WERI-Rb-1 (cell line): Measurements from ENCODE around the gene AKAP11.

Source experiments
- DNase-seq: peaks from one replicate; pipeline ENCODE4 v3.0.0-alpha.2; 2020
- H3K27ac ChIP-seq: fragments of 250-450 bp; sonication (Bioruptor Pico); 2 replicates; pipeline ENCODE4 v1.5.1; 2020; ENCODE audit warnings: mild to moderate bottlenecking, moderate library complexity
- H3K27me3 ChIP-seq: fragments of 250-450 bp; sonication (Bioruptor Pico); 2 replicates; pipeline ENCODE4 v1.5.1; 2021; ENCODE audit warnings: mild to moderate bottlenecking, low read depth, moderate library complexity; ENCODE audit not compliant: insufficient read depth, severe bottlenecking
- H3K36me3 ChIP-seq: fragments of 250-450 bp; sonication (Bioruptor Pico); 2 replicates; pipeline ENCODE4 v1.5.1; 2020; ENCODE audit warnings: mild to moderate bottlenecking, moderate library complexity
- H3K4me3 ChIP-seq: 2 replicates; pipeline ENCODE4 v1.5.1; 2011; ENCODE audit warnings: low read depth, mild to moderate bottlenecking, control low read depth, low read length
- H3K9me3 ChIP-seq: fragments of 250-450 bp; sonication (Bioruptor Pico); 2 replicates; pipeline ENCODE4 v1.5.1; 2021; ENCODE audit warnings: mild to moderate bottlenecking, moderate library complexity; ENCODE audit not compliant: severe bottlenecking
- TF ChIP-seq, protein P1 (sequence below): IDR thresholded peaks from 2 replicates; pipeline ENCODE4 v1.5.1; 2011; ENCODE audit warnings: low read depth, mild to moderate bottlenecking, control low read depth, inconsistent platforms, low read length

The AKAP11 gene

DNA sequence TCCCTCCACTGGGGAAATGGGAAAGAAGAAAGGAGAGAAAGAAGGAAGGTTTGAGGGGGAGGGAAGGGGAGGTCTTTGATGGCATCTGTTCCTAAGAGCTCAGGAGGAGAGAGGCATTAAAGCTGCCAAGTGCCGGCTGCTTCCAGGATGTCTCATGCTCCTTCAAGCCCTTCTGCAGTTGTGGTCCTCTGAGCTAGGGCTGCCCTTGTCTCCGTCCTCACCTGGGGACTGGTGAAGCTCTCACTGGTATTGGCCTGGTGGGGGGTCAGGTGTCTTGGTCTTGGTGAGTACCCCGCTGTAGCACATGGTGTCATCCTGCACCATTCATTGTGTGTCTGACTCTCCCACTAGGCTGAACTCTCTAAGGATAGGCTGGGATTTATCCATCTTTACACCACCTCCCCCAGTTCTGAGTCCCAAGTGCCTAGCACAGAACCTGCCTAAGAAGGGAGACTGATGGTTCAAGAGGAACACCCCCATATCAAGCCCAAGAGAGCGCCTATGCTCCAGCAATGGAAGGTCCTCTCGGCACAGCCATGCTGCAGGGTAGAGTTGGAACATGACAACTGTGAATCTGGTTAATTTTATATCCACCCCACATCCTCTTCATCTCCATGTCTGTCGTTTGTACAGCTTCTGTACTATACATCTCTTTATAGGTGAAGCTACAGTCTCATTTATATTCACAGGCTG, 83.7 kb downstream of the AKAP11 start:
- H3K27me3 ChIP-seq = no peaks in the 10 kb centered on the region
- H3K4me3 ChIP-seq = no peak overlapping the region
- H3K36me3 ChIP-seq = no peaks in the 10 kb centered on the region
- H3K27ac ChIP-seq = no peak overlapping the region
- H3K9me3 ChIP-seq = no peaks in the 10 kb centered on the region
- TF ChIP-seq, protein P1, sequence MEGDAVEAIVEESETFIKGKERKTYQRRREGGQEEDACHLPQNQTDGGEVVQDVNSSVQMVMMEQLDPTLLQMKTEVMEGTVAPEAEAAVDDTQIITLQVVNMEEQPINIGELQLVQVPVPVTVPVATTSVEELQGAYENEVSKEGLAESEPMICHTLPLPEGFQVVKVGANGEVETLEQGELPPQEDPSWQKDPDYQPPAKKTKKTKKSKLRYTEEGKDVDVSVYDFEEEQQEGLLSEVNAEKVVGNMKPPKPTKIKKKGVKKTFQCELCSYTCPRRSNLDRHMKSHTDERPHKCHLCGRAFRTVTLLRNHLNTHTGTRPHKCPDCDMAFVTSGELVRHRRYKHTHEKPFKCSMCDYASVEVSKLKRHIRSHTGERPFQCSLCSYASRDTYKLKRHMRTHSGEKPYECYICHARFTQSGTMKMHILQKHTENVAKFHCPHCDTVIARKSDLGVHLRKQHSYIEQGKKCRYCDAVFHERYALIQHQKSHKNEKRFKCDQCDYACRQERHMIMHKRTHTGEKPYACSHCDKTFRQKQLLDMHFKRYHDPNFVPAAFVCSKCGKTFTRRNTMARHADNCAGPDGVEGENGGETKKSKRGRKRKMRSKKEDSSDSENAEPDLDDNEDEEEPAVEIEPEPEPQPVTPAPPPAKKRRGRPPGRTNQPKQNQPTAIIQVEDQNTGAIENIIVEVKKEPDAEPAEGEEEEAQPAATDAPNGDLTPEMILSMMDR = no peak
- DNase-seq = no peak

DNA sequence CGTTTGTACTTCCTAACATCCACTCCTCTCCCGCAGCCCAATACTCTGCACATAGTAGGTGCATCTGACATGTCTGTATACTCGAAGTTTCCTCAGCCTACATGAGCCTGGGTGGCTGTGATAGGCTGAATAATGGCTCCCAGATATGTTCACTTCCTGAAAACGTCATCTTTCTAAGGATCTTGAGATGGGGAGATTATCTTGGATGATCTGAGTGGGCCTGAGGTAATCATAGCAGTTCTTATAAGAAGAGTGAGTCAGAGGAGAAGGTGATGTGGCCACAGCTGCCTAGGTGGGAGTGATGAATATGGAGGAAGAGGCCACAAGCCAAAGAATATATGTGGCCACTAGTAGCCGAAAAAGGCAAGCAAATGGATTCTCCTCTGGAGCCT, 84.2 kb downstream of the AKAP11 start:
- Histone ChIP-seq H3K27me3 (no peaks in the 10 kb centered on the region), H3K4me3 (no peak overlapping the region), H3K36me3 (no peaks in the 10 kb centered on the region), H3K9me3 (no peaks in the 10 kb centered on the region), H3K27ac (no peak overlapping the region)
- DNase-seq = no peak
- TF ChIP-seq, protein P1 = no peak

DNA sequence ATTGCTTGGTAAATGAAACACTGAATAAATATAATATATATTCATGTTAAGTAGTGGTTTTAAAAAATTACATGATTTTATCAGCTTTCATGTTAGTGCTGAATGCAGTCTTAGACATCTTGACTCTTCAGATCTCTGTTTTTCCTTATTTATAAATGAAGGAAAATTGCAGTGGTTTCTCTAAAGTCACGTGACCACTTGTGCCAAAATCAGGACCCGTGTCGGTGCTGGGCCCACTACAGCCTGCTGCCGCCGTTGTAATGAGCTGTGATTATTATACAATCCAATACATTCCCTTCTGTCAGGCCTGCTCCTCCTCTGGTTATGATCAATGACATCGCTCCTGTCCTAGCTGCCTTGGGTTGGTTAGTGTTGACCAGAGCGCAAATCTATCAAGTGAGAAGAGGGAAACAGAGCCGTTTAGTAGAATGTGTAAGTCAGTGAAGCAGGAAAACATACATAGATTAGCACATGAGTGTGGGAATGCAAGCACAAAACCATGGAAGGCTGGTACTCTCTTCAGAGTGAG, 88.2 kb downstream of the AKAP11 start:
- TF ChIP-seq, protein P1 = no peak
- no peaks in the 10 kb centered on the region for H3K36me3 ChIP-seq
- no peak overlapping the region for H3K4me3 ChIP-seq
- H3K27me3 ChIP-seq = no peaks in the 10 kb centered on the region
- H3K9me3 ChIP-seq = no peaks in the 10 kb centered on the region
- no peak for DNase-seq
- no peak overlapping the region for H3K27ac ChIP-seq

DNA sequence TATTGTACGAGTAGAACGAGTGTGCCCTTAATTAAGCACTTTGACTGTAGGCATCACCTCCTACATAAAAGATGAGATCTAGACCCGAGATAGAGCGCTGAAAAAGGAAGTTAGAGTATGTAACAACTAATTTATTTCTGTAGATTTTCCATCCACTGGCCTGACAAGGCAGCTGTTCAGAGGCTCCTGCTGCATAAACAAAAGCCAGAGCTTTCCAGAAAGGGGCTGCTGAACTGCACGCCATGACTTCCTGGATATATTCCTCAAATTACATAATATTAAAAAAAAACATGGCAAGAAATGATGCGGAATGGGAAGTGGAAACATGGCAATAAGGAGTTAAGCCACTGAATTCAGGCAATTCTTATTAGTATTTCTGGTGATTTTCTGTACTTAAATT, 89.7 kb downstream of the AKAP11 start:
- Histone ChIP-seq H3K4me3 (no peak overlapping the region), H3K9me3 (no peaks in the 10 kb centered on the region), H3K36me3 (no peaks in the 10 kb centered on the region), H3K27me3 (no peaks in the 10 kb centered on the region), H3K27ac (no peak overlapping the region)
- TF ChIP-seq, protein P1 = no peak
- no peak for DNase-seq

DNA sequence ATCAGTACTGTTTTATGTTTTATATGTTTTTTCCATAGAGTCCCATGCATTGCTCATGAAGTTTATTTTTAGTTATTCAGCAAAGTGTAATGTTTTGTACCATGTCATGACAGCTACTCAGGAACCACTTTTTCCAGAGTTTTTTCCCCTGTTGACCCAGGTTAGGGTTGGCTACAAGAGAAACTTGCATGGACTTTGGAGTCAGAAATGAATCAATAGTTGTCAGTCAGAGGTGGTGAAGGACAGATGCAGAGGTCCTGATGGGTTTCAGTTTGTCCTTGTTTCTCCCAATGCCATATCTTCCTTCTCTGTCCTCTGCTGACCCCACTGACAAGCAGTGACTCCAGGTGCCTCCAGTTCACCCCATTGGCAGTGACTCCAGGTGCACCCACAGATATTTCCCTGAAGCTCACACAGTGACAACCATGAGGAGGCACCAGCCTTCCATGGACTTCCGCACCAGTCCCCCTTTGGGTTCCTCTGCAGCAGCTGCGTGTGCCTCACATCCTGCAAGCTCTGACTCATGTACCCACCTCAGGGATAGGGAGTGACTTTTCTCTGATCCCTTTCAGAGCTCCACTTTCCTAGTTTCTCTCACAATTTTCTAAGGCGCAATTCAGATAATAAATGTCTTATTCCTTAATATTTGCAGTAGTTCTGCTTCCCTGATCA, 92.1 kb downstream of the AKAP11 start:
- H3K9me3 ChIP-seq = no peaks in the 10 kb centered on the region
- H3K27ac ChIP-seq = no peak overlapping the region
- no peak overlapping the region for H3K4me3 ChIP-seq
- H3K27me3 ChIP-seq = no peaks in the 10 kb centered on the region
- TF ChIP-seq, protein P1 = no peak
- DNase-seq = no peak
- H3K36me3 ChIP-seq = no peaks in the 10 kb centered on the region
